HuH-7.5 (cell line): ENCODE results near the gene ERGIC1.

Source experiments
- DNase-seq: peaks from one replicate; pipeline ENCODE4 v3.0.0; 2011; ENCODE audit warnings: low spot score

Gene ERGIC1

GRCh38 chr5:172984244-172984953, 150.3 kb downstream of the ERGIC1 start:
- DNase-seq: peak; percentile 71

GRCh38 chr5:172985596-172985995, 151.5 kb downstream of the ERGIC1 start:
- no peak for DNase-seq

- no peak for DNase-seq
Observed at GRCh38 chr5:172988276-172988675, 154.2 kb downstream of the ERGIC1 start.

GRCh38 chr5:172990776-172991175, 156.7 kb downstream of the ERGIC1 start:
- no peak for DNase-seq

DNA sequence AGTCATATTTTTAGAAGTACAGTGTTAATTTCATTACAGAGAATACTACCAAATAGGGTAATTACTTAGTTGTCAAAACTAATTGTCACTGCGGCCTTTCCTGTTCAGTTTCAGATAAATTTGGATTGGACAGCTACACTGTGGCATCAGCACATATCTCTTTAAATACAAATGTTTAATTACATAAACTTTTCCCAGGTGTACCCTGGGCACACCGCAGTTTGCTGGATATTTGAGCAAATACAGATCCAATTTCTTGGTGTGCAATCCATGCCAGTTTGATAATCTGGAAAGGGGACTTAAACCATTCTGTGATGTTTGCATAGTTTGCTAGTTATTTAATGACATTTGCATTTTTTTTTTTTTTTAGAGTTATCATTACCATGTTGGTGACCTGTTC, 160.4 kb downstream of the ERGIC1 start:
- DNase-seq: no peak

- DNase-seq: no peak
Observed at GRCh38 chr5:172999372-172999973, 165.4 kb downstream of the ERGIC1 start.

DNA sequence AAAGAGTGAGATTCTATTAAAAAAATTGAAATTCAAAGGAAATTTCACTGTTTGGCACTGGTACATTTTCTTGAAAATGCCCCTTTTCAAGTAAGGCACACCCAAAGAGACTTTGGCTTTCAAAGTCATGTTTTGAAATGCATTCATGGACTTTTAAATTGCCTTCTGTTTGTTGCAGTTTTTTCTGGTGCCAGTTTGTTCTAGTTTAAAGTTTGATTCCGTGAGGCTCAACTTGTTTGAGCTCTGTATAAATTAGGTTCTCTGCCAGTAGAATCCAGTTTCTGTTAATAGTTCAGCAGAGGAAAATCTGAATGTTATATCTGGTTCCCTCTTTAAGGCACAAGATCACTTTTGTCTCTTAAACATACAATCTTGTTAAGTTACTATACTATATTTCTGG, 165.9 kb downstream of the ERGIC1 start:
- no peak for DNase-seq

- no peak for DNase-seq
Observed at GRCh38 chr5:173001229-173001841, 167.3 kb downstream of the ERGIC1 start.
